ENCODE results near the gene MOB2.

- no peak for TF ChIP-seq CTCF (IDR thresholded peaks at IDR 0.05)
- TF ChIP-seq POLR2A (IDR thresholded peaks at IDR 0.05) = no peak
These were observed 9.4 kb downstream of the MOB2 start for GRCh38 chr11:1476940-1477736.
